Measurements from ENCODE around the gene ADAMTS16.

DNA sequence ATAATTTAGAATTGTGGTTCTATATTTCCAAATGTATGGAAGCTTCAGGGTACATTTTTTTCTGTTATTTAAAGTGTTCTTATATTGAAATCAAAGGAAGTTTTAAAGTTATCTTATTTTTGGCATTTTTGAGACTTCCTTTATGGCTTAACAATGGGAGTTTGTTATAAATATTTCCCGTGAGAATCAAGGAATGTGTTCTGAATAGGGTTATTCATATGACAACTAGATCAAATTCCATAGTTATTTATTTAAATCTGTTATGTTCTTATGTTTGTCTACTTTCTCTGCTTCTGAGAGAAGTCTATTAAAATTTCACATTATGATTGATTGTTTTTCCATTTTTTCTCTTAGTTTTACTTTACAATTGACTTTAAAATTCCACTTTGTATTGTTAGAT is 135.1 kb downstream of the ADAMTS16 start:
- TF ChIP-seq POLR2A (IDR thresholded peaks at IDR 0.05) = no peak
- TF ChIP-seq, protein P1, sequence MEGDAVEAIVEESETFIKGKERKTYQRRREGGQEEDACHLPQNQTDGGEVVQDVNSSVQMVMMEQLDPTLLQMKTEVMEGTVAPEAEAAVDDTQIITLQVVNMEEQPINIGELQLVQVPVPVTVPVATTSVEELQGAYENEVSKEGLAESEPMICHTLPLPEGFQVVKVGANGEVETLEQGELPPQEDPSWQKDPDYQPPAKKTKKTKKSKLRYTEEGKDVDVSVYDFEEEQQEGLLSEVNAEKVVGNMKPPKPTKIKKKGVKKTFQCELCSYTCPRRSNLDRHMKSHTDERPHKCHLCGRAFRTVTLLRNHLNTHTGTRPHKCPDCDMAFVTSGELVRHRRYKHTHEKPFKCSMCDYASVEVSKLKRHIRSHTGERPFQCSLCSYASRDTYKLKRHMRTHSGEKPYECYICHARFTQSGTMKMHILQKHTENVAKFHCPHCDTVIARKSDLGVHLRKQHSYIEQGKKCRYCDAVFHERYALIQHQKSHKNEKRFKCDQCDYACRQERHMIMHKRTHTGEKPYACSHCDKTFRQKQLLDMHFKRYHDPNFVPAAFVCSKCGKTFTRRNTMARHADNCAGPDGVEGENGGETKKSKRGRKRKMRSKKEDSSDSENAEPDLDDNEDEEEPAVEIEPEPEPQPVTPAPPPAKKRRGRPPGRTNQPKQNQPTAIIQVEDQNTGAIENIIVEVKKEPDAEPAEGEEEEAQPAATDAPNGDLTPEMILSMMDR (IDR thresholded peaks at IDR 0.05 in 8 of 11, conservative IDR thresholded peaks at IDR 0.05 in 3 of 11) = no peak
